ENCODE results near the gene CDH26. TPM values are rescaled to one million over a fixed set of nuclear protein-coding genes. Genes with fewer than 3 reads are reported as not detected.

Gene CDH26
- total and polyA plus RNA-seq, 10 of the 15 experiments (the other 5 are each of a cell fraction or from before 2014, with no cell fraction given) = 0.03 to 0.19 (median 0.08) TPM; not detected in 4

GRCh38 chr20:59976156-59976782, 18.0 kb downstream of the CDH26 start (continued):
- TF ChIP-seq ZBTB4 (CRISPR knock-in tag; IDR thresholded peaks at IDR 0.05) (no peak), NFIC (IDR thresholded peaks at IDR 0.05; ENCODE audit: low read depth, low read length) (no peak), E2F4 (IDR thresholded peaks at IDR 0.05; ENCODE audit: low read depth, low read length) (no peak), ATF3 (IDR thresholded peaks at IDR 0.05; ENCODE audit: borderline replicate concordance, extremely low read depth, low read depth, low read length) (no peak)
- TF ChIP-seq, protein P1, sequence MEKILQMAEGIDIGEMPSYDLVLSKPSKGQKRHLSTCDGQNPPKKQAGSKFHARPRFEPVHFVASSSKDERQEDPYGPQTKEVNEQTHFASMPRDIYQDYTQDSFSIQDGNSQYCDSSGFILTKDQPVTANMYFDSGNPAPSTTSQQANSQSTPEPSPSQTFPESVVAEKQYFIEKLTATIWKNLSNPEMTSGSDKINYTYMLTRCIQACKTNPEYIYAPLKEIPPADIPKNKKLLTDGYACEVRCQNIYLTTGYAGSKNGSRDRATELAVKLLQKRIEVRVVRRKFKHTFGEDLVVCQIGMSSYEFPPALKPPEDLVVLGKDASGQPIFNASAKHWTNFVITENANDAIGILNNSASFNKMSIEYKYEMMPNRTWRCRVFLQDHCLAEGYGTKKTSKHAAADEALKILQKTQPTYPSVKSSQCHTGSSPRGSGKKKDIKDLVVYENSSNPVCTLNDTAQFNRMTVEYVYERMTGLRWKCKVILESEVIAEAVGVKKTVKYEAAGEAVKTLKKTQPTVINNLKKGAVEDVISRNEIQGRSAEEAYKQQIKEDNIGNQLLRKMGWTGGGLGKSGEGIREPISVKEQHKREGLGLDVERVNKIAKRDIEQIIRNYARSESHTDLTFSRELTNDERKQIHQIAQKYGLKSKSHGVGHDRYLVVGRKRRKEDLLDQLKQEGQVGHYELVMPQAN (conservative IDR thresholded peaks at IDR 0.05) = no peak
